Measurements from ENCODE around the gene TTBK2. TPM values are rescaled to one million over a fixed set of nuclear protein-coding genes. Genes with fewer than 3 reads are reported as not detected.
"Not testable (repeated sequence)": the region's sequence is repeated elsewhere in the genome, so short reads cannot be mapped to it uniquely, and the experiment has no call there.

TTBK2 gene
- 10.6 and 12.9 TPM in 2 replicates for total RNA-seq

DNA sequence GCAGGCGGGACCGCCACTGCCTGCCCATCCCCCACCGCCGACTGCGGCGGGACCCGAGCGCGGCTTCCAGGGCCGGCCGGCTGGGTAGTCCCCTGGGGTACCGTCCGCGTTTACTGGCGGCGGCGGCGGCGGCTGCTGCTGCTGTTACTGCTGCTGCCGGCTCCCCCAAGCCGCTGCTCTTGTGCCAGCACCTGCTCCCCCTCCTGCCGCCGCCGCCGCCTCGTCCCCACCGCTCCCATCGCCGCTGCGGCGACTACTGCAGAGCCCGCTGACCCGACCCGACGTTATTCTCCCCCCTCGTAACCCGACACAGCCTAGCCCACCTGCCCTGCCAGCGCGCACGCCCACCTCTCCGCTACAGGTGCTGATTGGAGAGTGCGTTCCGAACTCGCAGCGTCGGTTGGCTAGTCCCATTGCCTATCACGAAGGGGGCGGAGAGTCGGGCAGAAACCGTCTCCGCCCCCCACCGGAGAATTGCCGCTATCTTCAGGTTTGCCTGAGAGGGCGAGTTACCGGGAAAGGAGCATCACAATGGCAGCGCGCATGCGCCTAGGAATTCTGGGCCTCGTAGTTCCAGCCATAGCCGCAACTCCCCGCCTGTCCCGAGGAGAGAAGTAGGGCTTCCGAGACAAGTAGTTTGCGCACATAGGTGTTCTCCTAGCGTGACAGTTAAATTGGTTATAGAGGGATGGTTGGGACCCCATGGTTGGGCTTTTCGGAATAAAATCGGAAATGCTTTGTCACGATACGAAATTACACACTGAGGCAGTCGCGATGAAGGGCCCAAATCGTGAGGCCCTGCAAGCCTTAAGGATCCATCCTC, at the start of gene TTBK2:
TSS of gene TTBK2 (minus strand) at position 260 of the 823 bp plus-strand sequence. CDS start 42,161 bp downstream, outside the sequence.
- intact Hi-C loops (cut with micrococcal nuclease) = loop anchor here (1.0 to 10.0 kb wide), 7 partner anchors 126 to 948 kb away; partner anchors contain the start of genes CDAN1, EHD4, GANC and MAP1A

DNA sequence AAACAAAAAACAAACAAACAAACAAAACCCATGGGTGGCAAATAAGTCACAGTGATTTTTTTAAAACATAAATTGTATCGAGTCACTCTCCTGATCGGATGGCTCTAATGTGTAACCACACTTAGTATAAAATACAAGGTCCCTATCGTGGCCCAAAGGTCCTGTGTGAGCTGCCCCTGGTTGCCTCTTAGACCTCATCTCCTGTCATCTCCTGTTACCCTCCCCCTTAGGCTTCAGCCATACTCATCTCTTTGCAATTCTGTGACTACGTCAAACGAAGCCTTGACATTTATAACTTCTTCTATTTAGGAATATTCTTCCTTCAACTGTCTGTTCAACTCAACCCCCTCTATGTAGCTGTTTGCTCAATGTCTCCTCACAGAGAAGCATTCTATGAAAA, 43.9 kb upstream of the TTBK2 start:
- intact Hi-C loops (cut with micrococcal nuclease) = no loop called here

DNA sequence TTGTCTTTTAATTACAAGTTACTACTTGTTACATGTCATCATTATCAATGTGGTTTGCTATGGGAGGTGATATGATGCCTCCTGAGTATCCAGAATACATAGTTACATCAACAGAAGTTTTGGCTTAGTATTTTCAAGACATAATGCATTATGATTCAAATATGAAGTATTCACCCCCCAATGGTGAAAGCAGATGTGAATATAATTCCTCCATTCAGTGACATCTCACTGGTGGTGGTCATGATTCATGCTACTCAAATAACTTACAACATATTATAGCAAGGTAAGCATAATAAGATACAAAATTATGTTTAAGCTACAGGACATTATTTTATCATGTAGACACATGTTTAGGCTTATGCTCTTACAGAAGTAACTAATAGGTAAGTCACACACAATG, 34.9 kb upstream of the TTBK2 start:
- intact Hi-C loops (cut with micrococcal nuclease) = no loop called here

DNA sequence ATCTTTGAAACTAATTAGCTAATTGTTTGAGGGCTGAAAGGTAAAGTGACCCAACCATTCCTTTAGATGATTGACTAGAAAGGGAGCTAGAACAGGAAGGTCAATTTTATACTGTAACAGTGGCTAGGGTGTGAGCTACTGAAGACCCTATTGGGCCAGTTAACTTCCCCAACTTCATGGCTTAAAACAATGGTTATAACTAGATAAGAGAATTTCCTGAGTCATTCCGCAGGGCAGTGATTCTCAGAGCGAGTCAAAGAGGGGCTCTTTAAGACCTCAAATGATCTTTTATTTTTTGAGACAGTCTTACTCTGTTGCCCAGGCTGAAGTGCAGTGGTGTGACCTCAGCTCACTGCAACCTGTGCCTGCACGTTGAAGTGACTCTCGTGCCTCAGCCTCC, 33.7 kb upstream of the TTBK2 start:
- intact Hi-C loops (cut with micrococcal nuclease) = no loop called here

DNA sequence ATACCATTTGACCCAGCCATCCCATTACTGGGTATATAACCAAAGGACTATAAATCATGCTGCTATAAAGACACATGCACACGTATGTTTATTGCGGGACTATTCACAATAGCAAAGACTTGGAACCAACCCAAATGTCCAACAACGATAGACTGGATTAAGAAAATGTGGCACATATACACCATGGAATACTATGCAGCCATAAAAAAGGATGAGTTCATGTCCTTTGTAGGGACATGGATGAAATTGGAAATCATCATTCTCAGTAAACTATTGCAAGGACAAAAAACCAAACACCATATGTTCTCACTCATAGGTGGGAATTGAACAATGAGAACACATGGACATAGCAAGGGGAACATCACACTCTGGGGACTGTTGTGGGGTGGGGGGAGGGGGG, 28.3 kb upstream of the TTBK2 start:
- intact Hi-C loops (cut with micrococcal nuclease) = not testable (repeated sequence)

DNA sequence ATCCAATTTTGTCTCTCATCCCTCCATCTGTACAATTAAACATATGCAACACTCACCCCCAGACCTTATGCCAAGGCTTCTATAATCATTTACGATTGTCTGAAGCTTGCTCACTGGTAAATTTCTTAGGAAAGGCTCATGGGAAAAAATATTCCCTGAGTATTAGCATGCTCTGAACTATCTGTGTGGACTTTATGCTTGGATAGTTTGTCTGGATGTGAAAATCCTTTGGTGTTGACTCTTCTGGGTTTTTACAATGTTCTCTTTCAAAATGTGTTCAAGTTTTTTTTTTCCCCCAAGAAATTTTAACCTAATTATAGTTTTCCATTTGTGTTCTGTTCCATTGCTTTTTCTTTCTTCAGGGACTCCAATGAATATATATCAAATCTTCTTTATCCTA, 19.9 kb upstream of the TTBK2 start:
- intact Hi-C loops (cut with micrococcal nuclease) = no loop called here

DNA sequence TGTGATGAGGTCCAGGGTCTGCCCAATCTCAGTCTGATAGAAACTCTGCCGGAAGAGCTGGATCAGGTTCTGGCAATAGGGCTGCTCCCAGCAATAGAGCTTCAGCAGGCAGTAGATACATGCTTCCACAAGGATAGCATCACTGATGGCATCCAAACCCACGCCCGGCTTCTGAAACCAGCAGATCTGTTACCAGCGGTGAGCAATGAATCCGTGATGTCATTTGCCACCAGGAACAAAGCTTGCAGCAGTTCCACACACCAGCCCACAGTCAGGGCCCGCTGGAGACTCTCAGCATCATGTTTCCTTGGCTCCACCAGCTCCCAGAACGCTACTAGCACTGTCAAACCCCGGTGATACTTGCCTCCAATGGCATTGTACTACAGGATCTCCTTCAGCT, 19.3 kb upstream of the TTBK2 start:
- intact Hi-C loops (cut with micrococcal nuclease) = no loop called here

DNA sequence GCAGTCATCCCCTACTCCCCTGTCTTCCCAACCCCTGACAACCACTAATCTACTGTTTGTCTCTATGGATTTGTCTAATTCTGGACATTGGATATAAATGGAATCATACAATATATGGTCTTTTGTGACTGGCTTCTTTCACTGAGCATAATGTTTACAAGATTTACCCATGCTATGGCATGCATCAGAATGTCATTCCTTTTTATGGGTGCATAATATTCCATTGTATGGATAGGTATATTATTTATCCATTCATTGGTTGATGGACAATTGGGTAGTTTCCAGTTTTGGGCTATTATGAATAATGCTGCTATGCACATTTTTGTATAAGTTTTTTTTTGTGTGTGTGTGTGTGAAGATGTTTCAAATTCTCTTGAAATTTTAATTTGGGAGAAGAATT, 16.6 kb upstream of the TTBK2 start:
- intact Hi-C loops (cut with micrococcal nuclease) = no loop called here

DNA sequence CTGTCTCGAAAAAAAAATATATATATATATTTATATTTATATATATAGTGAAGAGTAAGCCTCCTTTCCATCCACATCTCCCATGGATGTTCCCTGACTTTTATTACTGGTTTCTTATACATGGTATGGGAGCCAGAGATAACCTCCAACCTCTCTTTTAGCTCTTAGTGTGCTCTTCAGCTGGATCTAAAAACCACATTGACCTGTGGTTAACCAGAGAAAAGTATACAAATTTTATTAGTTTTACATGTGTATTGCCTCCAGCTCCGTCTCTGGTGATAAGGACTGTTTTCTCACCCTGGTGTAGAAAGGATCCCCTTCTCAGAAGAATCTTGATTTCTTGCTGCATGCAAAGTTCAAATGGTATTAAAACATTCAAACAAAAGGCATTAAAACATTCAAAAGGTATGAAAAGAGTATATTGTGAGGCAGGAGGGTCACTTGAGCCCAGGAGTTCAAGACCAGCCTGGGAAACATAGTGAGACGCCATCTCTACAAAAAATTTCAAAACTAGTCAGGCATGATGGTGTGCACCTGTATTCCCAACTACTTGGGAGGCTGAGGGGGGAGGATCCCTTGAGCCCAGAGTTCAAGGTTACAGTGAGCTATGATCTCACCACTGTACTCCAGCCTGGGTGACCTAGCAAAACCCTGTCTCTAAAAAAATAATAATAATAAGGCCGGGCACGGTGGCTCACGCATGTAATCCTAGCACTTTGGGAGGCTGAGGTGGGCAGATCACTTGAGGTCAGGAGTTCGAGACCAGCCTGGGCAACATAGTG, 13.5 kb upstream of the TTBK2 start:
- intact Hi-C loops (cut with micrococcal nuclease) = no loop called here

DNA sequence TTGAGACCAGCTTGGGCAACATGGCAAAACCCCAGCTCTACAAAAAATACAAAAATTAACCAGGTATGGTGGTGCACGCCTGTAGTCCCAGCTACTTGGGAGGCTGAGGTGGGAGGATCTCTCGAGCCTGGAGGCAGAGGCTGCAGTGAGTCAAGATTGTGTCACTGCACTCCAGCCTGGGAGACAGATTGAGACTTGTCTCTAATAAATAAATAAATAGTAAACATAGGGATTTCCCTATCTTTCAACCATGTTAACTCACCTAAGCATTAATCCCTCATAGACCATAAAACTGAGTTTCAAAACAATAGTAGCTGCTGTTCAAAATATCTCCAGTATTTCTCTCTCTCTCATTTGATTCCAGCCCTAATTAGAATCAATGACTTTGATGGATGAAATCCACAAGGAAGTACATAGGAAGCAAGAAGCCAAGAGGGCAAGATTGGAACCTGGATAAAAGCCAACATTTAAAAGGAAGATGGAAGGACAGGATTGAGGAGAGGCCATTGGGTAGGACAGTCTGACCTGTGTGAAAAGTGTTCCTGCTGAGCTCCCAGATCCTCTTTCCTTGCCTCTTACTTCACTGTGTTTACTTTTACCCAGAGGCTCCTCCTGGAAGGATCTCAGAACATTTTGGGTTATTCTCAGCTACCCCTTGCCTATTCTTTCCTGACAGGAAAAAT, 12.4 kb upstream of the TTBK2 start:
- intact Hi-C loops (cut with micrococcal nuclease) = no loop called here

DNA sequence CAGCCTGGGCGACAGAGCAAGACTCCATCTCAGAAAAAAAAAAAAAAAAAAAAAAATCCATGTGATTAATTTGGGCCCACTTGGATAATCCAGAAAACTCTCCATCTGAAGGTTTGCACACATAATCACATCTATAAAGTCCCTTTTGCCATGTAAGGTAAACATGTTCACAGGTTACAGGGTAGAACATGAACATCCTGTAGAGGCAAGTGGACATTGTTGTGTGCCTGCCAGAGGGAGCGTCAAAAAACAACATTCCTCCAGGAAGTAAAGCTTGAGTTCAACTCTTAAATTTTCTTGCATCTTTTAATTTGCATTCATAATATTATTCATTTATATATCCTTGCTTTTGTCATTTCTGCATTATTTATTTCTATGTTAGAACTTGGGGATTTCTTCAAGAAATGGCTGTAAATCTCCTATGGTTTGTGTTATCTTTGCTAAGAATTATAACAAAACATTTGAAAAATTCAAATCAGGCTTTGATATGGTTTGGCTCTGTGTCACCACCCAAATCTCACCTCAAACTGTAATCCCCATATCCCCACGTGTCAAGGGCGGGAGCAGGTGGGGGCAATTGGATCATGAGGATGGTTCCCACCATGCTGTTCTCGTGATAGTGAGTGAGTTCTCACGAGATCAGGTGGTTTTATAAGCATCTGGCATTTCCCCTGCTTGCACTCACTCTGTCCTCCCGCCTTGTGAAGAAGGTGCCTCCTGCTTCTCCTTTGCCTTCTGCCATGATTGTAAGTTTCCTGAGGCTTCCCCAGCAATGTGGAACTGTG, 11.3 kb upstream of the TTBK2 start:
- intact Hi-C loops (cut with micrococcal nuclease) = no loop called here

DNA sequence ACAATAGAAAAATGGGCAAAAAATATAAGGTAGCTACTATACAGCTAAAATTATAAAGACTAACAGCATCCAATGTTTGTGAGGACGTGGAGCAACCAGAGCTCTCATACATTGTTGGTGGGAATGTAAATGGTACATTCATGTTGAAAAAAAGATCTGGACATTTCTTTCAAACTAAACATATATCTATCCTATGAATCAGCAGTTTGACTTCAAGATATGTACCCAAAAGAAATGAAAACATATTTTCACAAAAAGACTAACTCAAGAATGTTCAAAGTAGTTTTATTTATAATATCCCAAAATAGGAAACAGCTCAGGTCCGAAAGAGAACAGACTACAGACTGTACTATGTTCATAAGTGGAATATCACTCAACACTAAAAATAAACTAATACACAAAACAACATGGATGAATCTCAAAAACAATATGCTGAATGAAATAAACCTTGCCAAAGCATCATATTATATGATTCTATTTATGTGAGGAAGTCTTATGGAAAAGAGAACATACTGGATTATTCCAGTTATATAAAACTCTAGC, 8.8 kb upstream of the TTBK2 start:
- intact Hi-C loops (cut with micrococcal nuclease) = loop anchor here (10.0 kb wide), 3 partner anchors 135 to 585 kb away; partner anchors contain the start of genes MAP1A, SNAP23 and ZNF106

DNA sequence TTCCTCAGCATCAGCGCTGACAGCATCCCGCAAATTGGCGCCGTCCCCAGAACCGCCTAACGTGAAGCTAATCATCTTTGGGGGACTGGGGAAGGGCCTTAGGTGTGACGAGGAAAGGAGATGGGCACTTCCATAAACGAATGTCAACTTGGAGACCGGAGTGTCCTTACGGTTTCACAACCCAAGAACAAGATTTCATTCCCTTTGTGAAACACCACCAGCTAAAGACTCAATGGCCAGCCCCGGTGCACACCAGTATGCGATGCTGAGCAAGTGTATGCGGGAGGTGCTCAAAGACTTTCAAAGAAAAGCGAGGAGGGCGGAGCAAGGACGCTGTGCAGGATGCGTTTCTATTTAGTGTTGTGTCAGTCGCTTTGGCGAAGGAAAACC, 759 bp upstream of the TTBK2 start:
- intact Hi-C loops (cut with micrococcal nuclease) = loop anchor here (1.0 to 10.0 kb wide), 7 partner anchors 127 to 949 kb away; partner anchors contain the start of genes CDAN1, EHD4, GANC and MAP1A

DNA sequence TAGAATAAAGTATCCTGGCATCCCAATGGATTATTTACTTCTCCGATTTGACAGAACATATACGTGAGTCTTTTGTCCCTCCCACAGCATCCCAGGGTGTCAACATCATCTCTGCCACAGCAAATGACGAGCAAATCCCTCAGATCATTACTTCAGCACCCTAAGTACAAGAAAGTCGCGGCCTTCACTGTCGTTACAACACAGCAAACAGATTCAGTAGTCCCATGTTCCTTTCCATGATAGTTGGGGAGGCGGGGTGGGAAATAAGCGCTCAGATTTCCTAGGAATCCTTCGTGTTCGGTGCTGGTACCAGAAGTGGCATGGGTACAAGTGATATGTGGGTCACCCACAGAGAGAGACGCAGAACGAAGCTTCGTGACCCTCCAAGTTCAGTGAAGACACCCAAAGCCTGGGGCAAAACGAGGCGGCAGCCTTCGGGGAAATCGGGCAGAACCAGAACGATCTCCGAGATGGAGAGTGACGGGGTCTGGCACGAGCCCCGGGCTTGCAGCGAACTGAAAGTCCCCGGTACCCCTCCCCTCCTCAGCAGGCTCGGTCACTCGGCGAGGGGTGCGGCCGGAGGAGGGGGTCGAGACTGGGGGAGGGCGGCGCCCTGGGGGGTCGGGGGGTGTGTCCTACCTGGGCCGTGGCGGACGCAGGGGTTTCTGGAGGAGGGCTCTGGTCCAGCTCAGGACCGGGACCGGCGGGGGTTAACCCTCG, 619 bp downstream of the TTBK2 start:
- intact Hi-C loops (cut with micrococcal nuclease) = loop anchor here (2.0 to 10.0 kb wide), 6 partner anchors 125 to 948 kb away; partner anchors contain the start of genes EHD4, GANC, MAP1A and SNAP23

DNA sequence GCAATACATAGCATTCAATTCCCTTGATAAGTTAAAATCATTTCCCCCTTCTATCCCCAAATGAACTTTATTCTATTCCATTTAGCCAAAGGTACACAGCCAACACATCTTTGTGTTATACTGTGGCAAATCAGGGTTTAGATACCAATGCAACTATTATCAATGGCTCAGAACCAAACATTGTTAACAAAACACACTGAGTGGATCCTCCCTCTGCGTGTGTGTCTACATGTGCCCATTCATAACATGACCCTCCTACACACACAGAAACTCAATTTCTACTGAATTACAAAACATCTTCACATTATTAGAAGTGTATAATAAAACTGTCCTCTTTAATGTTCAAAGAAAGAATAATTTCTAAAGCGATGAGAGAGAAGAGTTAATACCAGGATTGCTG, 1.3 kb downstream of the TTBK2 start:
- intact Hi-C loops (cut with micrococcal nuclease) = no loop called here

DNA sequence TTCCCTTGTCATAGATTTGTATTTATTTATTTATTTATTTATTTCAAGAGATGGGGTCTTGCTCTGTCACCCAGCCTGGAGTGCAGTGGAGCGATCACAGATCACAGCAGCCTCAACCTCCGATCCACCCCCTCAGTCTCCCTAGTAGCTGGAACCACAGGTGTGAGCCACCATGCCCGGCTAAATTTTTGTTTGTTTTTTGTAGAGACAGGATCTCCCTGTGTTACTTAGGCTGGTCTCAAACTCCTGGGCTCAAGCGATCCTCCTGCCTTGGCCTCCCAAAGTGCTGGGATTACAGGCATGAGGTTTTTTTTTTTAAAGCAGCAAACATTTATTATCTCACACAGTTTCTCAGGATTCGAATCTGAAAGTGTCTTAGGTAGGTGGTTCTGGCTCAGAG, 2.5 kb downstream of the TTBK2 start:
- intact Hi-C loops (cut with micrococcal nuclease) = no loop called here

DNA sequence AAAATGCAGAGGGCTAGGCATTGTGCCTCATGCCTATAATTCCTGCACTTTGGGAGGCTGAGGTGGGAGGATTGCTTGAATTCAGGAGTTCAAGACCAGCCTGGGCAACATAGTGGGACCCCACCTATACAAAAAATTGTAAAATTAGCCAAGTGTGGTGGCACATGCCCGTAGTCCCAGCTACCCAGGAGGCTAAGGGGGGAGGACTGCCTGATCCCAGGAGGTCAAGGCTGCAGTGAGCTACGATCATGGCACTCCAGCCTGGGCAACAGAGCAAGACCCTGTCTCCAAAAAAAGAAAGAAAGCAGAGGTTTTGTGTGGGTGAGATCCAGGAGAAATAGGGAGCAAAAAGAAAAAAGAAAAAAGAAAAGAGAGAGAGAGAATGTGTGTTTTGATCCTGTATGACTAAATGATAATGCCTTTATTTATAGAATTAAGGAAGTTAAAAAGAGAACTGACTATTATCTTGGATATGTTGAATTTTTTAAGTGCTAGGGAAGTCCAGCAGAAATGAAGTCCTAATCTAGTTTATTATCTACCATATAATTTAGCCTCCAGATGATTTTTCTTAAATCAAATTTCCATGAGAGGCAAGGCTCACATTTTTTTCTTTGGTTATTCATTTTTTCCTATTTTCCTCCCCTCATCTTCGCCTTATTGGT, 4.8 kb downstream of the TTBK2 start:
- intact Hi-C loops (cut with micrococcal nuclease) = no loop called here

DNA sequence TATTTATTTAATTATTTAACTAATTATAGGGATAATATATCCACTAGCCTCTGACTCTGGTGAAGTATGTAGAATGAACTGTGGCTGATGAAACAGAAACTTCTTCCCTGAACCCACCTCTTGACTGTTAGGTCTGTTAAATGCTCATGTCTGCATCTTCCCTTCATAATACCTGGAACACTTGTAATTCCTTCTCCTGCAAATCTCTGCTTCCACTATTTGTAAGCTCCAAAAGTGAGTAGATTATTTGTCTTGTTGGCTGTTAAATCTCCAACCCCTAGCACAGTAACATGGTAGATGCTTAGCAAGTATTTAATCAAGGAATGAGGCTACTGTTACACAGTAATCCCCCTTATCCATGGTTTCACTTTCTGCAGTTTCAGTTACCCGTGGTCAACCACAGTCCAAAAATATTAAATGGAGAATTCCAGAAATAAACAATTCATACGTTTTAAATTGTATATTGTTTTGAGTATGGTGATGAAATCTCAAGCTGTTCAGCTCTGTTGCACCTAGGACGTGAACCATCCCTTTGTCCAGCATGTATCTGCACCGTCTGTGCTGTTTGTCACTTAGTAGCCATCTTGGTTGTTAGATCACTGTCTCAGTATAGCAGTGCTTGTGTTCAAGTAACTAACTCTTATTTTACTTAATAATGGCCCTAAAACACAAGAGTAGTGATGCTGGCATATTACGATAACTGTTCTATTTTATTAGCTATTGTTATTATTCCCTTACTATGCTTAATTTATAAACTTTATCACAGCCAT, 5.7 kb downstream of the TTBK2 start:
- intact Hi-C loops (cut with micrococcal nuclease) = no loop called here
